GM18907 (cell line): Measurements from ENCODE around the gene MTRFR.
"Not testable (repeated sequence)": the region's sequence is repeated elsewhere in the genome, so short reads cannot be mapped to it uniquely, and the experiment has no call there.

Experiments
- ATAC-seq: cut with Tn5 transposase; IDR thresholded peaks from one replicate; pipeline ENCODE4 v1.9.1; 2021; ENCODE audit warnings: mild to moderate bottlenecking, moderate library complexity; ENCODE audit not compliant: unreplicated experiment

The MTRFR gene

GRCh38 chr12:123248996-123249741 lies 15.9 kb downstream of the MTRFR start:
- ATAC-seq: not testable (repeated sequence)

GRCh38 chr12:123250471-123251383 lies 17.5 kb downstream of the MTRFR start:
- ATAC-seq: no peak

- no peak for ATAC-seq
Measured at GRCh38 chr12:123251403-123252076, 18.3 kb downstream of the MTRFR start.

DNA sequence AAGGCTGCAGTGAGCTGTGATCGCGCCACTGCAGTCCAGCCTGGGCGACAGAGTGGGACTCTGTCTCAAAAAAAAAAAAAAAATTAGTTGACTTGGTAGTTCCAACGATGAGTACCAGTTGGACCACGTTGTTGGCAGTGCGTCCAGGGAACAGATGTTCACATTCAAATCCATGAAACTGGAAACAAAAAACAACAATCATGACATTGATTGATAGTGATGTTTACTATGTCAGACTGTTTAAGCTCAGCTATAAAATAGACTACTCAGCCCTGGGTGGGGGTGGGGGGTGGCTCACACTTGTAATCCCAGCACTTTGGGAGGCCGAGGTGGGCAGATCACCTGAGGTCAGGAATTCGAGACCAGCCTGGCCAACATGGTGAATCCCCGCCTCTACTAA lies 19.1 kb downstream of the MTRFR start:
- ATAC-seq: not testable (repeated sequence)

- no peak for ATAC-seq
Measured at GRCh38 chr12:123253641-123254459, 20.6 kb downstream of the MTRFR start.

GRCh38 chr12:123254853-123255446 lies 21.7 kb downstream of the MTRFR start:
- no peak for ATAC-seq

GRCh38 chr12:123258593-123258992 lies 25.4 kb downstream of the MTRFR start:
- ATAC-seq: no peak

GRCh38 chr12:123260081-123260480 lies 26.8 kb downstream of the MTRFR start:
- ATAC-seq: no peak

GRCh38 chr12:123261196-123261595 lies 28.0 kb downstream of the MTRFR start:
- ATAC-seq: no peak

DNA sequence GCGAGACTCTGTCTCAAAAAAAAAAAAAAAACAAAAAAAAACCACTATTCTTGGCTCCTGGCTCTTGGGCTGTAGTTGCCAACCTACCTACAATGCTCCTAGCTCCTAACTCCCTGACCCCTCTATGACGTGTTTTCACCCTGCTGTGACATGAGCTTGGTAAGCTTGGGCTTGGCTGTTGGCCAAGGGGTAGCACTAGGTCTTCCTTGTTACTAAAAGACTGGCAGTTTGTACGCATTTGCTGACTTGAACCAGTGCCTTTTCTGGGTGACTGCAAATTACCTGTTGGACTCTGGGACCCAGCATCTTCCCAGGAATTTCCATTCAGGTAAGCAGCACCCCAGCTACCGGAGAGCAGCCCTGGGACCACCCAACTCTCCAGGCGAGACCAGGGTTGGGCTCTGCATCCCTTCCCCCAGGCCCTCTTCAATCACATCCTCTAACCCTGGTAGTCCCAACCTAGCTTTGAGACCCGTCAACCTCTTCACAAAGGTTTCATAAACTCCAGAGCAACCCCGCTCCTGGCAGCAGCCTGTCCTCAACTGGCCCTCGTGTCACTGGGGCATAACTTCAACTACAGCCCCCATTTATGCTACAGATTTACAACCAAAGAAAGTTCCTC lies 30.1 kb downstream of the MTRFR start:
- no peak for ATAC-seq

- no peak for ATAC-seq
Measured at GRCh38 chr12:123264642-123265041, 31.4 kb downstream of the MTRFR start.

GRCh38 chr12:123265851-123266678 lies 32.8 kb downstream of the MTRFR start:
- ATAC-seq: no peak

DNA sequence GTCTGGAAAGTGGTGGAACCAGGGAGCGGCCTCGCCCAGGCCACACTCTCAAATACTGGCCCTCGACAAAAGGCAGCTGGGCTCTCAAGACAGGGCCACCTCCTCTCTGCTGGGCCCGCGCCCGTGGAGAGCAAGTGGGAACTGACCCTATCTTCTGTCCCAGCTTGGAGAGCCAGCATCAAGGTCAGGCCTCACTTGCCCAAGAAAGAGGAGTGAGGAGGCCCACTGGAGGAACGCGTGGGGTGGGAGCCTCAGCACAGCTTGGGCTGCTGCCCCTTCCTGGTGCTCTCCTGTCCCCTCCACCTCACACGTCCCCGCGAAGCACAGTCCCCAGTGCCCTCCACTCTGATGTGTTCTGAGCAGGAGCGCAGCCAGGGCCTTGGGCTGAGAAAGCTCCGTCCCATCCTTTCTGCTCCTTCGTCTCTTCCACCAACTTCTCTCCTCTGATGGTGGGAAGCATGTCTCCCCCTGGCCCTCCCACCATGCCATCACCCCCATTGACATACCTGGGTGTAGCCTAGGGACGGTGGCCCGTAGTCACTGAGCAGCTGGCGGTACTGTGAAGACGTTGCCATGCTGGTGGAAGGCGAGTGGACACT lies 33.5 kb downstream of the MTRFR start:
- no peak for ATAC-seq

GRCh38 chr12:123267335-123267920 lies 34.2 kb downstream of the MTRFR start:
- ATAC-seq: no peak

GRCh38 chr12:123267991-123268843 lies 35.0 kb downstream of the MTRFR start:
- ATAC-seq: no peak

- ATAC-seq: no peak
Measured at GRCh38 chr12:123268850-123269249, 35.6 kb downstream of the MTRFR start.

- ATAC-seq: no peak
Measured at GRCh38 chr12:123269395-123269892, 36.2 kb downstream of the MTRFR start.
